HG02642 (cell line): Measurements from ENCODE around the gene SLC66A2.

Source experiments
- ATAC-seq: cut with Tn5 transposase; IDR thresholded peaks from one replicate; pipeline ENCODE4 v1.9.1; 2021; ENCODE audit warnings: mild to moderate bottlenecking; ENCODE audit not compliant: unreplicated experiment, poor library complexity

SLC66A2 gene

GRCh38 chr18:79940126-79940813 lies 11.2 kb downstream of the SLC66A2 start:
- ATAC-seq, result no peak

- ATAC-seq, result no peak
These were observed 12.4 kb downstream of the SLC66A2 start for GRCh38 chr18:79939096-79939495.

- ATAC-seq, result no peak
These were observed 13.3 kb downstream of the SLC66A2 start for GRCh38 chr18:79938196-79938595.

GRCh38 chr18:79937103-79937860 lies 14.2 kb downstream of the SLC66A2 start:
- no peak for ATAC-seq

- ATAC-seq, result no peak
These were observed 14.8 kb downstream of the SLC66A2 start for GRCh38 chr18:79936641-79937040.

- ATAC-seq, result no peak
These were observed 15.5 kb downstream of the SLC66A2 start for GRCh38 chr18:79935925-79936324.

- ATAC-seq, result no peak
These were observed 16.0 kb downstream of the SLC66A2 start for GRCh38 chr18:79935499-79935898.

GRCh38 chr18:79935098-79935480 lies 16.4 kb downstream of the SLC66A2 start:
- no peak for ATAC-seq

GRCh38 chr18:79934311-79935097 lies 16.9 kb downstream of the SLC66A2 start:
- ATAC-seq, result no peak

- ATAC-seq, result no peak
These were observed 17.7 kb downstream of the SLC66A2 start for GRCh38 chr18:79933765-79934164.

GRCh38 chr18:79932907-79933306 lies 18.5 kb downstream of the SLC66A2 start:
- ATAC-seq, result no peak

GRCh38 chr18:79931475-79931874 lies 20.0 kb downstream of the SLC66A2 start:
- no peak for ATAC-seq

- ATAC-seq, result no peak
These were observed 21.3 kb downstream of the SLC66A2 start for GRCh38 chr18:79930020-79930642.

- no peak for ATAC-seq
These were observed 22.9 kb downstream of the SLC66A2 start for GRCh38 chr18:79928563-79928960.

- ATAC-seq, result no peak
These were observed 23.6 kb downstream of the SLC66A2 start for GRCh38 chr18:79927607-79928562.

- no peak for ATAC-seq
These were observed 24.5 kb downstream of the SLC66A2 start for GRCh38 chr18:79926715-79927606.

- no peak for ATAC-seq
These were observed 25.1 kb downstream of the SLC66A2 start for GRCh38 chr18:79926306-79926705.
